HG02610 (cell line): ENCODE data around the gene PALLD.
"Not testable (repeated sequence)": the region's sequence is repeated elsewhere in the genome, so short reads cannot be mapped to it uniquely, and the experiment has no call there.

Experiments
- ATAC-seq: cut with Tn5 transposase; IDR thresholded peaks from one replicate; pipeline ENCODE4 v1.9.1; 2021; ENCODE audit warnings: mild to moderate bottlenecking, moderate library complexity; ENCODE audit not compliant: unreplicated experiment

PALLD gene

GRCh38 chr4:168490711-168491110, 6.1 kb upstream of the PALLD start:
- ATAC-seq: no peak

- ATAC-seq: no peak
Observed at GRCh38 chr4:168491563-168491962, 5.3 kb upstream of the PALLD start.

- ATAC-seq: no peak
Observed at GRCh38 chr4:168498251-168498650, 1.4 kb downstream of the PALLD start.

GRCh38 chr4:168499241-168499640, 2.4 kb downstream of the PALLD start:
- ATAC-seq: no peak

- no peak for ATAC-seq
Observed at GRCh38 chr4:168501407-168501806, 4.6 kb downstream of the PALLD start.

GRCh38 chr4:168502861-168503260, 6.0 kb downstream of the PALLD start:
- ATAC-seq: no peak

GRCh38 chr4:168503652-168504362, 7.0 kb downstream of the PALLD start:
- ATAC-seq: no peak

- no peak for ATAC-seq
Observed at GRCh38 chr4:168504526-168504925, 7.7 kb downstream of the PALLD start.

GRCh38 chr4:168506014-168506413, 9.2 kb downstream of the PALLD start:
- ATAC-seq: no peak

- ATAC-seq: no peak
Observed at GRCh38 chr4:168507178-168507815, 10.4 kb downstream of the PALLD start.

- ATAC-seq: no peak
Observed at GRCh38 chr4:168508683-168509082, 11.8 kb downstream of the PALLD start.

- ATAC-seq: no peak
Observed at GRCh38 chr4:168509786-168510185, 12.9 kb downstream of the PALLD start.

GRCh38 chr4:168511780-168512489, 15.1 kb downstream of the PALLD start:
- ATAC-seq: no peak

GRCh38 chr4:168513826-168514225, 17.0 kb downstream of the PALLD start:
- ATAC-seq: not testable (repeated sequence)

- no peak for ATAC-seq
Observed at GRCh38 chr4:168514249-168514852, 17.5 kb downstream of the PALLD start.

GRCh38 chr4:168515222-168516011, 18.6 kb downstream of the PALLD start:
- ATAC-seq: no peak

- ATAC-seq: no peak
Observed at GRCh38 chr4:168516841-168517240, 20.0 kb downstream of the PALLD start.

GRCh38 chr4:168519576-168519975, 22.7 kb downstream of the PALLD start:
- ATAC-seq: no peak

GRCh38 chr4:168521721-168522120, 24.9 kb downstream of the PALLD start:
- ATAC-seq: no peak

- no peak for ATAC-seq
Observed at GRCh38 chr4:168522356-168522755, 25.5 kb downstream of the PALLD start.
